H9 (cell line): ENCODE data around the gene SPTSSB. TPM values are rescaled to one million over a fixed set of nuclear protein-coding genes. Genes with fewer than 3 reads are reported as not detected.

Experiments
- DNase-seq: peaks from one replicate; pipeline ENCODE4 v3.0.0-alpha.2; 2017
- H2AFZ ChIP-seq: one replicate; pipeline ENCODE4 v1.6.1; 2013; ENCODE audit warnings: mild to moderate bottlenecking, low read length, control low read depth, moderate library complexity
- H2AK5ac ChIP-seq: 2 replicates; pipeline ENCODE4 v1.6.1; 2013; ENCODE audit warnings: low read length, control low read depth, mixed read lengths; ENCODE audit not compliant: insufficient read length
- H2BK120ac ChIP-seq: one replicate; pipeline ENCODE4 v1.6.1; 2013; ENCODE audit warnings: low read depth, mild to moderate bottlenecking, low read length, control low read depth, inconsistent platforms; ENCODE audit not compliant: poor library complexity, severe bottlenecking
- H2BK12ac ChIP-seq: 2 replicates; pipeline ENCODE4 v1.6.1; 2013; ENCODE audit warnings: low read length, control low read depth, mixed read lengths, low read depth; ENCODE audit not compliant: insufficient read length
- H2BK15ac ChIP-seq: 2 replicates; pipeline ENCODE4 v1.6.1; 2013; ENCODE audit warnings: low read depth, low read length, control low read depth
- H2BK20ac ChIP-seq: one replicate; pipeline ENCODE4 v1.6.1; 2013; ENCODE audit warnings: low read depth, mild to moderate bottlenecking, low read length, control low read depth, inconsistent platforms; ENCODE audit not compliant: poor library complexity, severe bottlenecking
- H2BK5ac ChIP-seq: 2 replicates; pipeline ENCODE4 v1.6.1; 2013; ENCODE audit warnings: low read length, control low read depth, mixed read lengths; ENCODE audit not compliant: insufficient read length
- H3K14ac ChIP-seq: 2 replicates; pipeline ENCODE4 v1.6.1; 2013; ENCODE audit warnings: low read length, control low read depth; ENCODE audit not compliant: insufficient read depth
- H3K18ac ChIP-seq: 2 replicates; pipeline ENCODE4 v1.6.1; 2013; ENCODE audit warnings: low read depth, mild to moderate bottlenecking, mixed read lengths, low read length, control low read depth; ENCODE audit not compliant: insufficient read length
- H3K23ac ChIP-seq: 2 replicates; pipeline ENCODE4 v1.6.1; 2013; ENCODE audit warnings: low read length, control low read depth, mixed read lengths, low read depth; ENCODE audit not compliant: insufficient read length
- H3K23me2 ChIP-seq: 2 replicates; pipeline ENCODE4 v1.6.1; 2013; ENCODE audit warnings: low read depth, mild to moderate bottlenecking, mixed read lengths, low read length, control low read depth; ENCODE audit not compliant: insufficient read length, poor library complexity, severe bottlenecking
- H3K27ac ChIP-seq: 2 replicates; pipeline ENCODE4 v1.5.1; 2013; ENCODE audit warnings: low read length, control low read depth, mixed read lengths, low read depth; ENCODE audit not compliant: insufficient read length
- H3K27me3 ChIP-seq: 2 replicates; pipeline ENCODE4 v1.6.1; 2013; ENCODE audit warnings: low read length, control low read depth, inconsistent platforms; ENCODE audit not compliant: insufficient read depth
- H3K4ac ChIP-seq: 2 replicates; pipeline ENCODE4 v1.6.1; 2013; ENCODE audit warnings: low read depth, mild to moderate bottlenecking, control low read depth, inconsistent platforms, low read length, moderate library complexity
- H3K4me1 ChIP-seq: 2 replicates; pipeline ENCODE4 v1.6.1; 2013; ENCODE audit warnings: low read length, control low read depth, inconsistent platforms; ENCODE audit not compliant: insufficient read depth
- H3K4me2 ChIP-seq: 2 replicates; pipeline ENCODE4 v1.6.1; 2013; ENCODE audit warnings: low read length, control low read depth, mixed read lengths; ENCODE audit not compliant: insufficient read length, insufficient read depth
- H3K56ac ChIP-seq: 2 replicates; pipeline ENCODE4 v1.6.1; 2013; ENCODE audit warnings: low read depth, mild to moderate bottlenecking, mixed read lengths, low read length, control low read depth; ENCODE audit not compliant: insufficient read length
- H3K79me1 ChIP-seq: 2 replicates; pipeline ENCODE4 v1.6.1; 2013; ENCODE audit warnings: low read depth, mild to moderate bottlenecking, moderate library complexity, low read length, control low read depth, inconsistent platforms; ENCODE audit not compliant: insufficient read depth, poor library complexity, severe bottlenecking
- H3K79me2 ChIP-seq: 2 replicates; pipeline ENCODE4 v1.6.1; 2013; ENCODE audit warnings: low read length, control low read depth, inconsistent platforms; ENCODE audit not compliant: insufficient read depth
- H3K9ac ChIP-seq: 2 replicates; pipeline ENCODE4 v1.6.1; 2013; ENCODE audit warnings: low read length, control low read depth, mixed read lengths; ENCODE audit not compliant: insufficient read length; ENCODE audit errors: extremely low read depth
- H3K9me3 ChIP-seq: one replicate; pipeline ENCODE4 v1.6.1; 2013; ENCODE audit warnings: low read depth, low read length, inconsistent platforms; ENCODE audit not compliant: control insufficient read depth
- H3T11ph ChIP-seq: one replicate; pipeline ENCODE4 v1.6.1; 2013; ENCODE audit warnings: mild to moderate bottlenecking, low read length, control low read depth, inconsistent platforms
- H4K20me1 ChIP-seq: one replicate; pipeline ENCODE4 v1.6.1; 2013; ENCODE audit not compliant: control insufficient read depth, insufficient read length, insufficient read depth
- H4K5ac ChIP-seq: 2 replicates; pipeline ENCODE4 v1.6.1; 2013; ENCODE audit warnings: low read depth, mild to moderate bottlenecking, mixed read lengths, low read length, control low read depth; ENCODE audit not compliant: insufficient read length
- H4K8ac ChIP-seq: replicated peaks from 2 replicates; pipeline ENCODE4 v1.6.1; 2013; ENCODE audit warnings: low read length, control low read depth, mixed read lengths, low read depth; ENCODE audit not compliant: insufficient read length
- H4K91ac ChIP-seq: 2 replicates; pipeline ENCODE4 v1.6.1; 2013; ENCODE audit warnings: low read depth, mild to moderate bottlenecking, moderate library complexity, mixed read lengths, low read length, control low read depth; ENCODE audit not compliant: insufficient read length
- H3K27ac Mint-ChIP-seq, 3 experiments: 2 replicates in 2 of 3; 3 replicates in 1 of 3; pipeline ENCODE4 v1.8.0; 2020 to 2021; ENCODE audit warnings: mixed read lengths in 3 of 3, mild to moderate bottlenecking in 1 of 3, moderate library complexity in 1 of 3
- H3K27me3 Mint-ChIP-seq: 2 replicates; pipeline ENCODE4 v1.8.0; 2021; ENCODE audit warnings: low read depth, mild to moderate bottlenecking, moderate library complexity, mixed read lengths
- H3K36me3 Mint-ChIP-seq, 3 experiments: 2 replicates in 2 of 3; 3 replicates in 1 of 3; pipeline ENCODE4 v1.8.0; 2020 to 2021; ENCODE audit warnings: low read depth in 3 of 3, mixed read lengths in 3 of 3; ENCODE audit not compliant: insufficient read depth in 1 of 3
- H3K4me1 Mint-ChIP-seq, 2 experiments: 2 replicates each; pipeline ENCODE4 v1.8.0; 2020; ENCODE audit warnings: mixed read lengths in 2 of 2
- H3K4me3 Mint-ChIP-seq, 2 experiments: 2 replicates in 1 of 2; 3 replicates in 1 of 2; pipeline ENCODE4 v1.8.0; 2020 to 2021; ENCODE audit warnings: mild to moderate bottlenecking in 2 of 2, mixed read lengths in 2 of 2, moderate library complexity in 1 of 2
- H3K9me3 Mint-ChIP-seq, 2 experiments: 2 replicates in 1 of 2; 3 replicates in 1 of 2; pipeline ENCODE4 v1.8.0; 2020; ENCODE audit warnings: mild to moderate bottlenecking in 2 of 2, mixed read lengths in 2 of 2, moderate library complexity in 1 of 2
- total RNA-seq: library from RNA; stranded (reverse); gene quantifications from 2 replicates; pipeline ENCODE4 v1.2.1, GENCODE V29; 2021
- TF ChIP-seq, protein P1 (sequence below): fragments of 200-600 bp; sonication (generic); conservative IDR thresholded peaks from 3 replicates; pipeline ENCODE4 v1.8.0; 2021; ENCODE audit warnings: antibody characterized with exemption, mild to moderate bottlenecking

The SPTSSB gene
- total RNA-seq, 1 experiment from 2014 or later: 3.5 TPM

- no peak overlapping the region for H2BK120ac ChIP-seq
- no peak overlapping the region for H4K91ac ChIP-seq
- Mint-ChIP-seq H3K27ac (no peak overlapping the region), H3K27me3 (no peaks in the 10 kb centered on the region), H3K4me3 (no peak overlapping the region), H3K9me3 (peaks cover 24 to 27% of the 10 kb centered on the region in 2 experiments), H3K4me1 (no peaks in the 10 kb centered on the region), H3K36me3 (peaks cover 9 to 25% (median 22%) of the 10 kb centered on the region in 3 experiments)
- H3K14ac ChIP-seq: no peak overlapping the region
- no peak overlapping the region for H3K4ac ChIP-seq
- H3K23me2 ChIP-seq: no peaks in the 10 kb centered on the region
- H2BK15ac ChIP-seq: no peak overlapping the region
- H2AK5ac ChIP-seq: no peak overlapping the region
- no peak overlapping the region for H3T11ph ChIP-seq
- no peak for DNase-seq
- no peaks in the 10 kb centered on the region for H3K79me1 ChIP-seq
- H3K27me3 ChIP-seq: no peaks in the 10 kb centered on the region
- no peak overlapping the region for H3K56ac ChIP-seq
- H3K18ac ChIP-seq: no peak overlapping the region
- H2BK20ac ChIP-seq: no peak overlapping the region
- no peak overlapping the region for H3K27ac ChIP-seq
- no peaks in the 10 kb centered on the region for H4K20me1 ChIP-seq
- H3K4me1 ChIP-seq: no peaks in the 10 kb centered on the region
- H4K8ac ChIP-seq: no peak overlapping the region
- H3K9me3 ChIP-seq: peaks cover 18% of the 10 kb centered on the region
- no peak overlapping the region for H3K9ac ChIP-seq
- TF ChIP-seq, protein P1, sequence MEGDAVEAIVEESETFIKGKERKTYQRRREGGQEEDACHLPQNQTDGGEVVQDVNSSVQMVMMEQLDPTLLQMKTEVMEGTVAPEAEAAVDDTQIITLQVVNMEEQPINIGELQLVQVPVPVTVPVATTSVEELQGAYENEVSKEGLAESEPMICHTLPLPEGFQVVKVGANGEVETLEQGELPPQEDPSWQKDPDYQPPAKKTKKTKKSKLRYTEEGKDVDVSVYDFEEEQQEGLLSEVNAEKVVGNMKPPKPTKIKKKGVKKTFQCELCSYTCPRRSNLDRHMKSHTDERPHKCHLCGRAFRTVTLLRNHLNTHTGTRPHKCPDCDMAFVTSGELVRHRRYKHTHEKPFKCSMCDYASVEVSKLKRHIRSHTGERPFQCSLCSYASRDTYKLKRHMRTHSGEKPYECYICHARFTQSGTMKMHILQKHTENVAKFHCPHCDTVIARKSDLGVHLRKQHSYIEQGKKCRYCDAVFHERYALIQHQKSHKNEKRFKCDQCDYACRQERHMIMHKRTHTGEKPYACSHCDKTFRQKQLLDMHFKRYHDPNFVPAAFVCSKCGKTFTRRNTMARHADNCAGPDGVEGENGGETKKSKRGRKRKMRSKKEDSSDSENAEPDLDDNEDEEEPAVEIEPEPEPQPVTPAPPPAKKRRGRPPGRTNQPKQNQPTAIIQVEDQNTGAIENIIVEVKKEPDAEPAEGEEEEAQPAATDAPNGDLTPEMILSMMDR: no peak
- no peak overlapping the region for H4K5ac ChIP-seq
- H3K23ac ChIP-seq: no peak overlapping the region
- no peak overlapping the region for H3K4me2 ChIP-seq
- H2BK12ac ChIP-seq: no peak overlapping the region
- no peak overlapping the region for H2BK5ac ChIP-seq
- H3K79me2 ChIP-seq: no peaks in the 10 kb centered on the region
- H2AFZ ChIP-seq: no peak overlapping the region
These were observed 76.0 kb downstream of the SPTSSB start for GRCh38 chr3:161295325-161295724.

Other genes with a start within 250 kb of the SPTSSB start
- 55.5 and 55.6 TPM in 2 replicates for gene NMD3, start 150.2 kb downstream of the SPTSSB start, total RNA-seq
- not detected in 2 replicates for gene OTOL1, start 125.3 kb upstream of the SPTSSB start, total RNA-seq